GM21423 (cell line): Measurements from ENCODE around the gene LAMC1.

Experiments
- ATAC-seq: cut with Tn5 transposase; IDR thresholded peaks from one replicate; pipeline ENCODE4 v1.9.1; 2021; ENCODE audit warnings: mild to moderate bottlenecking, moderate library complexity; ENCODE audit not compliant: unreplicated experiment

Gene LAMC1

DNA sequence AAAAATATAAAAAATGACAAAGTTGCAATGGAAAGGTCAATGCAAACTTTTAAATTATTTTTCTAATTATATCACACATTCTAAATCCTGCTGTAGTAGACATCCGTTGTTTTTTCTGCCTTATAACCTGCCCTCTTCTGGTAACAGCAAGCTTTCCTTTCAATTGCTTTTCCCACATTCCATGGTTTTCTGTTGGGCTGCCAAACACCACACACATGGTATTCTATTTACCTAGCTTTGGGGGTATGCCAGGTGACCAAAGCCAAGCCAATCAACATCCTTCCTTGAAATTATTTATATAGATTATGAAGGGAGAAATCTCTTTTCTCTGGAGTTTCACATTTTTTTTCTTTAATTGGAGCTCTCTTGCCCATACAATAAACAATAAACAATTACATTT is 3.4 kb upstream of the LAMC1 start:
- no peak for ATAC-seq

DNA sequence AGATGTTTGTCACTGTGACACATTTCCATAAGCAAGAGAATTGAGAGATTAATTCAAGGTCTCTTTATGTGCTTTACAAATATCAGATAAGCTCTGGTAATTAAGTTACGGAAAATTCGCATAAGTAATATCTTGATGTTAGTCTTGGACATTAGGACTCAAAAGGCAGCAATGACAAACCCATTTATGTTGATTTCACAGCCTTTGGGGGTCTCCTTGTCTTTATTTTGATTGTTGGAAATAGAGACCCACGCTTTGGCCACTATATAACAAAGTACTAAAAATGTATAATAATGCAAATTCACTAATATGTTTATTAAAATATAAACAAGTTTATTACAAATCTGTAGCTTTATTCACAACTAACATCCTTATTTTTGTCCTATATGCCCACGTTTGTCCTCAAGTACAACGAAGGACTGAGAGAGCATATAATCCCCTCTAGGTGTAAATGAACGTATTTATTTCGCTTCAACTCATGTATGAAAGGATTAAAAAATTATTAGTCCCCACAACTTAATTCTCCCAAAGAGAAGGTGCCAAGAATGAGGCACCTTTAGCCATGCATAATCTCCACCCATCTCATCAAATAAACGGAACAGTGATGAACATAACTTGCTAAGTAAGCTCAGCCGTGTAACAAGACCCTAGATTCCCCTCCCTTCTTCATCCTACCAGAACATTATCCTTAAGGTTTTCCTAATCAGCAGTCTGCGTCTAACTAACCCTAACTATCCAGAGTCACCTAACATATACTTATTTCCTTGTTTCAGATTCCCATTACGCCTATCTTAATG is 1.6 kb upstream of the LAMC1 start:
- no peak for ATAC-seq

DNA sequence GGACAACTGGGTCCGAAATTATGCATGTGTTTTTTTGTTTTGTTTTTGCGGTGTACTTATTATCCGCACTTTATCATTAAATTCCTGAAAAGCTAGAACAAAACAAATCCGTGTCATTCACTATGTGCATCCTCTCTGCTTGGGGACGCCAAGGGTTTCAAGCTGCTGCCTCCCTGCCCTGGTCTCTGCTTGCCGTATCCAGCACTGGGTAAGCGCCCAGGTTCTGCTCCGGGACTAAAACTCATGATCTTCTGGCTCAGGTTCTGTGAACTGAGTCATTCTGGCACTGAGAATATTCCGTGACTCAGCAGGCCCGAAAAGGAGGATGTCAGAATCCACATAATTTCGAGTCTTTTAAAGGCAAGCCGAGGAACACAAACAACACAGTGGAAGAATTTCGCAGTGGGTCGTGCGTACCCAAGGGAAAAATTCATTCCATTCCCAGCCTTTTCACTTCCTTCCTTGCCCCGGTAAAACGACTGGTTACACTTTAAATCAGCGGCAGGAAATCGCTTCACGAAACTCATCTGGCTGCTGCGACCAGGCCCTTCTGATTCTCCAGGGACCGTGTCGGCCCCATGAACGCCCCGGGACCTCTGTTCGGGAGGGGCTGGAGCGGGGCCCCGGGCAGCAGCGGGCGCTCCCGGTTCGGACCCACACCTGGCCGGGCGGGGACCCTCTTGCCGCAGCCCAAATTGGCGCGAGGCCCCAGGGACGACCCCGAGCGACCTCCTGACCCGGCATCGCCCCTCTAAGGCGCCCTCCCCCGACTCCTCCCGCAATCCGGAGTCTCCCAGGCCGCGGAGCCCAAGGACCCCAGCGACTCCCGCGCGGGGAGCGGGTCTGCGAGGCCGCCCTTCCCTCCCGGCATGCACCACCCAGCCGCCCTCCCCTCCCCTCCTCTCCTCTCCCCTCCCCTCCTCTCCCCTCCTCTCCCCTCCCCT is 746 bp upstream of the LAMC1 start:
- ATAC-seq, result peak; percentile 31

DNA sequence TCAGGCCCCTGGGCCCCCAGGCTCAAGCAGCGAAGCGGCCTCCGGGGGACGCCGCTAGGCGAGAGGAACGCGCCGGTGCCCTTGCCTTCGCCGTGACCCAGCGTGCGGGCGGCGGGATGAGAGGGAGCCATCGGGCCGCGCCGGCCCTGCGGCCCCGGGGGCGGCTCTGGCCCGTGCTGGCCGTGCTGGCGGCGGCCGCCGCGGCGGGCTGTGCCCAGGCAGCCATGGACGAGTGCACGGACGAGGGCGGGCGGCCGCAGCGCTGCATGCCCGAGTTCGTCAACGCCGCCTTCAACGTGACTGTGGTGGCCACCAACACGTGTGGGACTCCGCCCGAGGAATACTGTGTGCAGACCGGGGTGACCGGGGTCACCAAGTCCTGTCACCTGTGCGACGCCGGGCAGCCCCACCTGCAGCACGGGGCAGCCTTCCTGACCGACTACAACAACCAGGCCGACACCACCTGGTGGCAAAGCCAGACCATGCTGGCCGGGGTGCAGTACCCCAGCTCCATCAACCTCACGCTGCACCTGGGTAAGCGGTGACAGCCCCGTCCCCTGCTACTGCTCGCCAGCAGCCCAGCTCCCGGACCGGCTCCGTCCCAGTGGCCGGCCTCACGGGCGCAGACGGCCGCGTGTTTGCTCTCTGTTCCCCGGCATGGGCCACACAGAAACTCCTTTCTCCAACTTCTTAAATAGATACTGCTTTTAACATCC is 539 bp downstream of the LAMC1 start:
- ATAC-seq, result peak; percentile 65

DNA sequence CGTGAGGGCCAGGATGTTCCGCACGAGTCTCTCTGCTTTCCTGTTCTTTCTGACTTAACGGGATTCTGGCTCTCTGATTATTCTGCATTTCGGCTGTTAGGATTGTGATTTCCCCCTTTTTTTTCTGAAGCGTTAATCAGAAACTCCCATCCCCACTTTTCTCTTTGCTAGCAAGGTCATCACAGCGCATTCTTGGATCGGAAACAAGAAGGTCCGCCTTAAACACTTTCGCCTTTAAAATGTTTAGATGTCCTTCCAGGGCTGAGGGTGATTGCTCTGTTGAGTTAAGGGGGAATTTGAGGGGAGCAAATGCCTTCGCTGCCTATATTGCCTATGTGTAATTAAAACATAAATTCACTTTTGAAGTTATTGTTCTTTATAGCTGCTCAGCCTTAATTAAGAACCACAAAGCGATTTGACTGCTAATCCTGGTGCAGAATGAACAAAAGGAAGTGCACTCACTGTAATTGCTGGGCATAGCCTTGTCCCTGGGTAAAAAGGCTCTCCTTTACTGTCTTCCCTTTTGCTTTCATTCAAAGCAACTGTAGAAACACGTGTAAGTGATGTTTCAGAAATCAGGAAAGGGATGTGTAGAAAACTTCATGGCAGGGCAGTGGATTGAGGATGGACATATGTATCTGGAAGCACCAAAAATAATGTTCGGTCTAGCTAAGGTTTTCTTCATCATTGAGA is 1.2 kb downstream of the LAMC1 start:
- ATAC-seq, result no peak

DNA sequence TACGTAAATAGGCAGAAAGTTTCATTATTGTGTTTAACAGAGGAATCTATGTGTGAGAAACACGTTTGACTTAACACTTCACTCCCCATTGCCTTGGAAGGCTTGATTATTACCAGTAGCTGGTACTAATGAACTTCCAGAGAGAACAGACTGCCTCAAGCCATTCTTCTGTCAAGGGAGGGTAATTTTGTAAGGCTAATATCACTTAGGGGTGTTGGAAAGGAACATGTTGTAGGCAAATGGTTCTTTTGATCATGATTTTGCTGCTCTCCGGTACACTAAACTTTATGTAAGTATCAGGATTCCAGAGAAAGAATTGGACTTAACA is 1.8 kb downstream of the LAMC1 start:
- no peak for ATAC-seq

DNA sequence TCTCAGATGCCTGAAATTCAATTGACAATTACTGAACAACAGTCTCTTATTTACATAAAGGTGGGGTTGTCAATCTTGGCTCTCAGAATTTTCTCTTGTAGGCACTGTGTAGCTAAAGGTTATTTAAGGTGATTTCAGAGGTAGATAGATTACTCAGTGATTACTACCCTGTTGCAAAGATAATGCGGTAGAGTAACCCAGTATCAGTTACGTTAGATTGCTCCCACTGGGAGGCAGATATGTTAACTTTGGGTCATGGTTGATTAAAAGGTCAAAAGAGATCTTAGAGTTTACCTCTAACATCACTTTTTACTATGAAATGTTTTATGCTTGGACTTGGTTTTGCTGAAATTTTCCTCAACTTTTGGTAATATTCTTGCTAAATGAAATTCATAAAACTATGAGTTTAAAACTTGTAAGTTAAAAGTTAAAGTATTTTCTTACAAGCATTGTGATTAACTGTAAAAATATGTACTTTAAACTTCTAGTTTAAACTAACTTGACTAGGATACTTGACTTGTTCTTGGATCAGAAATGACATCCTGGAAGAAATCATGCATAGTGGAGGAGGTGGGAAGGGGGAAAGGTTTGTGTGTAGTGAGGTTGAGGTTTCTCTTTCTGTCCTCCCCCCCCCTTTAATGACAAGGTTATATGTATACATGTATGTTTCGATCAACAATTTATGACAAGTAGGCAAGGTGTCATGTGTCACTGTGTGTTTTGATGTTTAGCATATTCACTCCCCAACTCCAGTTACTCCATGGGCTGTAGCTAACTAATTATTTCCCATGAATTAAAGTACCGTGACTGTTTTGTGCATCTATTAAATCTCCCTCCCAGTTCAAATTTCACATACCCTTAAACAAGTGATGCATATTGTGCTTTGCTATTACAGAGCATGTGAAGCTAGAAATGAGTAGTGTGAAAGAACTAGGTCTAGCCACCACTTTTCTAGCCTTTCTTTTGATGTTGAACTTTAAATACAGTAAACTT is 2.9 kb downstream of the LAMC1 start:
- ATAC-seq, result no peak

DNA sequence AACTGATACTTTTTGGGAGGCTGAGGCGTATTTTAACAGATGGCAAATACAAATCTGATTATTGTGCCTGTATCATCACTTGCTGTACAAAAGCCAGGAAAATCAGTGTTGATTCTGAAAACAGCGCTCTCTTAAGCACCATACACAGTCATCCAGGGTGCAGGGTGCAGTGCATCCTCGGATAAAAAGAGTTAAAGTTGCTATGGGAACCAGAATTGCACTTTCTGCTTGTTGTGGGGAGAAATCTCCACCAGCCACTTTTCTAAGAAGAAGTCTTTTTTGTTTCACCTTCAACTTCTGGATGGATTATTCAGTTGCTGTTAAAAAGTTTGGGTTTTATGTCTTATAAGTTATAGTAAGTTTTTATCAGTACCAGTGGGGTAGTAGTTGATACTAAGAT is 3.8 kb downstream of the LAMC1 start:
- no peak for ATAC-seq

DNA sequence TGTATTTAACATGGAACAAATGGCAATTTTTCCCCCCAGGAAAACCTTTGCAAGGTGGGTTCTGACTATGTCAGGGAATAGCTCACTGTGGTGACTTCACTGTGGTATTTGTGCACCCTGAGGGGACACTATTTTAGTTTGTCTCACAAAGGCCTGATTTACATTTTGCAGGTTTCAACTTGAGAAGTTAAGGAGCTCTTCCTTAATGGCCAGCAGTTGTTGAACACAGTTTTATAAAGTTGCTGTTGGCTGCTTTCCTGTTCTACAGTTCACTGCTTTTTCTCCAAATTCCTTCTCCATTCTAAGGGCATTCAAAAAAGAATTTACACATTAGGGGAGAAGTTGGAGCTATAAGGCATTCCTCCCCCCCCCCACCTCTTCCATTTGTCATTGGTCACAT is 4.6 kb downstream of the LAMC1 start:
- no peak for ATAC-seq

DNA sequence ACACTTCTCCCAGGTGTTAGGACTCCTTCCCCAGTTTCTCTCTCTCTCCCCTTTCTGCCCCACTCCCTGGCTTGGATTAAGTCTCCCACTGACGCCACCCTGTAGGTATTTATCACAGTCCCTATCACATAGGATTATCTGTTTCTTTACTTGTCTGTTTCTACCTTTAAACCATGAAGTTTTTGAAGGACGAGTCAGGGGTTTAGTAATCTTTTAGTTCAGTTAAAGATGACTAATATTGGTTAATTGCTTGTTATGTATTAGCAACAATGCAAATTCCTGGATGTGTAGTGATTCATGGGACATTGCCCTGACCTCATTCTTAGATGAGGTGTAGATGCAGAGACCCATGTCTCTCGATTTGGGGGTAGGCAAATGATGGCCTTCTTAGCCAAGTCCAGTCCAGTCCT is 6.4 kb downstream of the LAMC1 start:
- ATAC-seq, result no peak

DNA sequence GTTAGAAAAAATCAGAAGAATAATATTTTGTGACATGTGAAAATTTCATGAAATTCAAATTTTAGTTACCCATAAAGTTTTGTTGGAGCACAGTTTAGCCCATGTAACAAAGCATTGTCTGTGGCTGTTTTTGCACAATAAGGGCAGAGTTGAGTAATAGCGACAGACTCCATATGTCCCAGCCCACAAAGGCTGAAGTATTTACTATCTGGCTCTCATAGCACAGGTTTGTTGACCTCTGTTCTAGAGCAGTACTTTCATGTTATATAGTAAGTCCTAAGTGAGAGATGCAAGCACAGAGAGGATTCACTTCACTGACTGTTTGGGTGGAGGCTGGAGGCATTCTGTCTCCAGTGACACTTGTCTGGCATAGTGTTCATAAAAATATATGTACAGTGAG is 6.8 kb downstream of the LAMC1 start:
- no peak for ATAC-seq

DNA sequence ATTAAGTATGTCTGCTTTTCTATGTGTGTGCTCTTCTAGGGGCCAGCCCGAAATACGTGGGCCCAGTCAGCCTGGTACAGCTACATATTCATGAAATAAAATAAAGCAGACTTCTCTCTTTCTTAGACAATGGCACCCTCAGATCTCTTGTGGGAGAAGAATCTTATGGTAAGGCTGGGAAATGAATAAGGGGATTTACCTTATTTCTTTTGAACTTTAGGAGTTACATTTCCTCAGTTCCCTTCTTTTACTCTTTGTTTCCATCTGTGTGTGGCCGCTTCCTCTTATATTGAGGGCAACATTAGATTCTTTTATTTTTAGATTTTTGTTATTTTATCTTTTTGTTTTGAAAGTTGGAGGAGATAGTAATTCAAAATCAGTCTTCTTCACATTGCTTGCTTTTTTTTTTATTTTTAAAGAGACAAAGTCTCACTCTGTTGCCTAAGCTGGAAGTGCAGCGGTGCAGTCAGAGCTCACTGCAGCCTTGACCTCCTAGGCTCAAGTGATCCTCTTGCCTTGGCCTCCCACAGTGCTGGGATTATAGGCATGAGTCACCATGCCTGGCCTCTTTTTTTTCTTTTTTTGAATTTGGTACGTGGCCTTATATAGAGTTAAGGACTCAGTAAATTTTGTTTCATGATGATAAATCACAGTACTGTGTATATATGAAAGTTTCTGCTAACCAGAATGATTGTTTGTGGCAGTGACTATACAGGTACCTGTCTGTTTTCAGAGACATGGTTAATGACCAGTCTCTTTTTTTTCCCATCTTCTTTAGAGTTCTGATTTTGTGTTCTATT is 9.1 kb downstream of the LAMC1 start:
- no peak for ATAC-seq

DNA sequence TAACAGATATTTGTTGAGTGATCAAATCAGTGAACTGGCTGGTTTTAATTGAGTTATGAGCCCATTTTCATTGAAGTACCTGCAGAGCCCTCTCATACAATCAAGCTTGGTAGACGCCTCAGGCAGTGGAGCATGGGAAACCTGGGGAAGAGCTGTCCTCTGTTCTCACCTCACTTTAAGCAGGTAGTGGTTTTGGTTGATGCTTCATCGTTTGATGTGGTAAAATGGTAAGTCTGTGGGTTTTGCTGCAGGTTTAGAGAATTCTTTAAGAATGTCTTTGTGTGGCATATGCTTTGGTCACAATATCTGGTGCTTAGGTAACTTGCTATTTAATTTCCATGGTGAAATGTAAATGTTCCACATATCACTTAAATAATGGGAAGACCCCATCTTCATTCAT is 10.0 kb downstream of the LAMC1 start:
- no peak for ATAC-seq

DNA sequence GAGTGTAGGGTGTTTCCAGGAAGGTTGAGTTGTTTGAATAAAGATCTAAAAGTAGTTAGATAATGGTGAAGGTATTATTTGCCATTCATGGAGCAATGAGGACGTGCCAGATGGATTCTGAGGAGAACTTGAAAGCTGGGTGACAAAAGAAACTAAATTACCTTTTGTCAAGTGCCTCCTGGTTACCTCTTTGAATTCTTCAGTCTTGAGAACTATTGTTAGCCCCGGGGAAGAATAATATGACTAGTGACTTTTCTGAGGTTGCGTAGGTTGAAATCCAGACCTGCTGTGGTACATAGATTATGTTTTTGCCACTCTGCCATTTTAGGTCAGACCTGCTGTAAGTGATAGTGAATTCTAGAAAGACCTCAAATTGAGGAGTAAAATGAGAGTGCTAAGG is 11.5 kb downstream of the LAMC1 start:
- no peak for ATAC-seq

DNA sequence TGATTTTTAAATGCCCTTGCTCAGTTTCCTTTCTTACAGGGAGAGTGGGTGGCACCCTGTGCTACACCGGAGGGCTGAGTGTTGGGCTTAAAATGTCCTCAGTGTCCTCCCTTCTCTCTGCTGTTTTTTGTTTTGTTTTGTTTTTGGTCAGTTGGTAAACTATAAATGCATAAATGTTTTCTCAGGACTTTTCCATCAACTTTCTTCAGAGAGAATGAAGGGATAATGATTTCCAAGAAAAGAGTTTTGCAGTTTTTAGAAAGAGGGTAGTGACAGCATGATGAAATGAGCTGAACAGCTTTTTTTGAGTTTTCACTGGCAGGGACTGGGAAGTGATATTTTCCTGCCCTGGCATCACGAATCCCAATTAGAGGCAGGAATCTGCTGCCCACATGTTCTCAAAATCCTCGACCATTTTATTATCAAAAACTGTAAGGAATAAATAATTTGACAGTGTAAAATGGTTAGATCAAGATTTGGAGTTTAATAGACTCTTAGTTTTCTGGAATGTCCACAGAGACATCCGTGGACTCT is 15.2 kb downstream of the LAMC1 start:
- no peak for ATAC-seq

DNA sequence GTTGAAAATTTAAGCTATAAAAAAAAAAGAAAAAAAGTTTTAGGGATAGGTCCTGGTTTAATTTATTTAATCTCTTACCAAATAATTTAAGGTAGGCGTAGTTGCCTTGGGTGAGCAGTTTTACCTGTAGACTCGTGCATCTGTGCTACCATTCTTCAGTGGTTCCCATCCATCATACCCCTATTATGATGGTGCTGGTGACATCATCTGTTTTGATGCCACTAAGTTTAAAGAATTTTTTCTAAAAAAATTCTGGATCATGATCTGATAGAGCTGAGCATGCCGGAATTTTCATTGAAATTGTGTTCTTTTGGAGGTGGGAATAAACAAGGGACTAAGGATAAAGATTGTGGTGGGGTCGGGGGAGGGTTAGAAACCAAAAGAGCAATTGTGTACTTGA is 15.7 kb downstream of the LAMC1 start:
- no peak for ATAC-seq

DNA sequence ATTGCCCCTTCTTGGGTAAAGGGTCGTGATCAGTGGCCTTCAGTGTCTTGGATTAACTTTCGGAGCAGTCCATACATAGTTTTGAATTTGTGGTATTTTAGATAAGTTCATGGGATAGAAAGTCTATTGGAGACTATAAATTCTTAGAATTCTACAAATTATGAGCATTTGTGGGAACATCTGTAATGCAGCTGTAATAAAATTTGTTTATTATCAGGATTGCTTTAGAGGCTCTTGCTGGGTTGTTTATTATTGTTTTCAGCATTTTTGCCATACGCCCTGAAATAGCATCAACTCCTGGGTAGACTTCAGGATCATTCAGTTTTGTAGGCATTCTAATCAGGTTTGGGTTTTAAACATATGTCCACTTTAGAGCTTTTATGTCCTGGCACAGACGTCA is 16.1 kb downstream of the LAMC1 start:
- ATAC-seq, result no peak

DNA sequence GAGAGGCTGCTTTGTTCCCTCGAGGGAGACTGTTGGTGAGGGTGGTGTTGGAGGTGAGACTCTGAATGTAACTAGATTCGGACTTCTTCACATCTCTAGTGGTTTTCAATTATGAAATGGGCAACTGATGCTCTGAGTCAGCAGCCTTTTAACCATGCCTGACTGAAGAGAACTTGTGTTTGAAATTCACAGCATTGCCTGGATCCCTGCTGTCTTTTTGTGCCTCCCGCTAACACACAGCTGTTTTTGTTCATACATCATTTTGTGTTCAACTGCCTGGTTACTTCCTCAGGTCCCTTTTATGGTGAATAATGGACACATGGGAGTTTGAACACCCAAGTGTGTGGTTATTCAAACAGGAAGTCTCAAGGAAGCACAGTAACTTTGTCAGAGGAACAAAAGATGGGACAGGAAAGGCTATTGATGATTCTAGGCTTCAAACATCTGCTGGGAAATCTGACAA is 16.8 kb downstream of the LAMC1 start:
- peak; percentile 52 for ATAC-seq

DNA sequence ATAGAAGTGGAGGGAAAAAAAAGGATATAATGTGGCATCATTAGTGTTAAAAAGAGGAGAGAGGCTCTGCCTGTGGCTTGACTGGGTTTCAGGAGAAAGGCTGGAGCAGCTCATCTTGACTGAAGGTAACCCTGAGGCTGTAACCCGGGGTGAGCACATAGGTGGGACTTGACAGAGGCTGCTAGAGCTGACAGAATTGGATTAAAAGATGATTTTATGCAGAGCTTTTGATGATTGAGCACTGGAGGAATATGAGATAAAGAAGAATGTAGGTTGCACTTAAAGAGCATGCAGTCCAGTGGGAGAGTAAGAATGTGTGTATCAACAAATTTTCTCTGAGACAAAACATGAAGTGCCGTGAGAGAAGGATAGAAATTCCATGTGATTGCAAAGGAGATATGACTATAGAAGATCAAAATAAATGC is 17.3 kb downstream of the LAMC1 start:
- no peak for ATAC-seq
